HG03066 (cell line): ENCODE measurements around the gene RBM5.
"Not testable (repeated sequence)": the region's sequence is repeated elsewhere in the genome, so short reads cannot be mapped to it uniquely, and the experiment has no call there.

Source experiments
- ATAC-seq: cut with Tn5 transposase; IDR thresholded peaks from one replicate; pipeline ENCODE4 v1.9.1; 2021; ENCODE audit warnings: low read depth; ENCODE audit not compliant: unreplicated experiment

The RBM5 gene

DNA sequence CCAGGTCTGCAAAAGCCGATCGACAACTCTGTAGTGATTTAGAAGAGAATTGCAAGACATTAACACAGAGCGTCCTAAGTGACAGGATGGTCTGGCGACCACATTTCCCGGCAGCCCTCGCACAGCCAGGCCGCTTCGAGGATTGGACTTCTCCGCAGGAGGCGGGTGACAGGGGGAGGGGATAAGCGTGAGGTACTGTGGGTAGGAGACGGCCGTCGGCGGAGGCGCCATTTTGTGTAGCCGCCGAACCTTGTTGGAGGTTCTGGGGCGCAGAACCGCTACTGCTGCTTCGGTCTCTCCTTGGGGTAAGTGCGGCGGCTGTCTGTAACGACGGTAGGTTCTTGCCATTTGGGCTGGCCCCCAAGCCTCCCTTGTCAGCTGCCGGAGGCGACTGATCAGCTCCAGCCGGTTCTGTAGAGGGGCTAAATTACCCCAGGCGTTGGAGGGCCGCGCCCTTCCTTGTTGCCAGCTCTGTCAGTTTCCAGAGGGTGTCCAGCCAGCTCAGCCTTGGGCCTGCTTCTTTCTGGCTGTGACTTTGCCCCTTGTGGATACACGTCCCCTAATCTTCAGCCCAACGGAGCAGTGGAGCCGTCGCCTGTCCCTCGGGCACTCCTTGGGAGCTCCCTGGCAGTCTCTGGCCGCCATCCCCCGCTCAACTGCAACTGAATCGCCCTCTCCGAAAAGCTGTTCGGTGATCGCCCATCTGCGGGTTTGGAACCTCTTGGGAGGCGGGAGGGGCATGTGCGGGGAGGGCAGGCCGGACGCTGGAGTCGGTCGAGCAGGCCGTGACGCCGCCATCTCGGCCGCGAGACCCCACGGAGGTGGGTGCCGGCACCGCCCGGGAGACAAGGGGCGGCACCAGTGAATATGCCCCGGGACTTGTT lies at the start of gene RBM5:
TSS of gene RBM5 (plus strand) at position 195 of the 884 bp plus-strand sequence. CDS start 1,516 bp downstream, outside the sequence.
- peak; percentile 98 for ATAC-seq

DNA sequence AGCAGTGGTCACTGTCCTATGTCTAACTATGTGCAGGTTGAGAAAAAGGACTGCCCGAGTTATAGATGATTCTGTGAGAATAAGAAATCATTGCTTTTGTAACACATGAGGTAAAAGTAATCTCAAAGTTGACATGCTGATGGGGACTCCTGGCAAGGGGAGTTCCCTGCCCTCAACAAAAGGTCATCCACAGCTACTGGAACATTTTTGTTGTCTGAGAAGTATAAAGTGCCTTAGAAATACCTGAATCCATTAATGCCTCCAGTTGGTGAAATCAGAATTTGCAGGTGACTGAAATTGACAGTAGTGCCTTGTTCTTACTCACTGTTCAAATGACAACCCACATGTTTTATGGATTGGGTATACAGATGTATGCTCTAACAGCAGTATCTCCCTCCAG lies 43.7 kb upstream of the RBM5 start:
- no peak for ATAC-seq

DNA sequence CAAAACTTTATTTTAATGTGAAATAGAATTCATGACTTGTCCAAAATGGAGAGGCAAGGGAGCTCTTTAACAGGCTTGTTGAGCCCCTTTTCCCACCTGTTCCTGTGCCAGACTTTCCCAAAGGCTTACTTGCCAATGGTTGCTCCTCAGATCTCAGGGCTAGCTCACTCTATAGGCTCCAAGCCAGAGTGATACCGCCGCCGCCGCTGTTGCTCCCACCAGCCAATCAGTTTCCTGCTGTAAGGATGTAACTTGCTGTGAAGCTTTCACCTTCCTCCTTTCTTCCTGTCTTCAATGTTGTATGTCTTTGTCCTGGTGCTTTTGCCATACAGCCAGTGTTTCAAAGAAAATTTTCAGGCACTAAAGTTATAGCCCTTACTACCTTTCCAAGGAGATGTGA lies 41.3 kb upstream of the RBM5 start:
- ATAC-seq: no peak

DNA sequence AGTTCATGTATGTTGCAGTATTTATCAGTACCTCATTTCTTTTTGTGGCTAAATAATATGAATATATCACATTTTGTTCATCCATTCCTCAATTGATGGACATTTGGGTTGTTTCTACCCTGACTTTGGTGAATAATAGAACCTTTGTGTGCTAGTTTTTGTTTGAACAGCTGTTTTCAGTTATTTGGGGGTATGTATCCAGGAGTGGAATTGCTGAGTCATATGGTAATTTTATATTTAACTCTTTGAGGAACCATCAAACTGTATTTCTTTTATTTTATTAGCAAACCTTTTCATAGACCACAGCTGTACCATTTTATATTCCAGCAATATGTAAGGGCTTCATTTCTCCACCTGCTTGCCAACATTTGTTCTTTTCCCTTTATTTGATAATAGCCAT lies 38.4 kb upstream of the RBM5 start:
- no peak for ATAC-seq

DNA sequence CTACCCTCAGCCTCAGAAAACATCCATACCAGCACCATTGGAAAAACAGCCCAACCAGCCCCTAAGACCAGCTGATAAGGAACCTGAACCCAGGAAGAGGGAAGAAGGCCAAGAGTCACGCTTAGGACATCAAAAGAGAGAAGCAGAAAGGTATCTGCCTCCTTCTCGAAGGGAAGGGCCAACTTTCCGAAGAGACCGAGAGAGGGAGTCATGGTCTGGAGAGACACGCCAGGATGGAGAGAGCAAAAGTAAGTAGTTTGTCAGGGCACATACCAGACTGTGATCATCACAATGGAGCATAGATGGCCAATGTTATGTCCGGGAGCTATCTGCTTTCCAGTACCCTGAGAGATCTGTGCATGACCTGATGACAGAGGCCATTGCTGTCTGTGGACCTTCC lies 31.0 kb upstream of the RBM5 start:
- no peak for ATAC-seq

DNA sequence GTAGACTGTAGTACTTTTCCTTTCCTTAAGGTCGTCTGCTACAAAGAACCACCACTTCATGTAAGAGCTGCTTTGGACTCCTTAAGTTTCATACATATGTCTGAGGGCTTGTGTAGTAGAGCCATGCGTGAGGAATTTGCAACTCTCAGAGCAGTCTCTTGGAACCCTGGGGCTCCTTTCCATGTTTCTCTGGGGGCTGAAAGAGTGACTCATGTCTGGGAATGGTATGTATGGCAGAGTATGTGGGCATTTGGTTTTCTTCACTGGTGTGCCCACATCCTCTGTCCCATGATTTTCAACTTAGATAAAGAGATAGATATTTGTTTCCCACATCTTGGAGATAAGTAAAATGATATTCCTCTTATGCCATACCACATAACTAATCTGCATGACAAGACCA lies 20.6 kb upstream of the RBM5 start:
- no peak for ATAC-seq

DNA sequence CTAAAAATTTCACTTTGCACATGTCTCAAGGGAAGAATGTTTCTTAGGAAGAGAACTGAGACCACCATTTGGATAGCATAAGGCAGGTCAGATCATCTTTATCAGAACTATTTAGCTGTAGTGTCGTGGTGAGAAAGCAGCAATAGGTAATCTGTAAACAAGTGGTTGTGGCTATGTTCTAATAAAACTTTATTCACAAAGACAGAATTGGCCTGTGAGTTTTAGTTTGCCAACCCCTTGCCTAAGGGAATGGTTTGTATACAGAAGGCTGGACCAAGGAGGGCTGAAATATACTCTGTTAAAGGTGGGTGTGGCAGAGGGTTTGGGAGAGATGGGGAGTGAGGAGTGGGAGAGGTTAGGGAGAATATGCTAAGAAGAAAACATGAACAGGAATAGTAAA lies 10.6 kb upstream of the RBM5 start:
- no peak for ATAC-seq

DNA sequence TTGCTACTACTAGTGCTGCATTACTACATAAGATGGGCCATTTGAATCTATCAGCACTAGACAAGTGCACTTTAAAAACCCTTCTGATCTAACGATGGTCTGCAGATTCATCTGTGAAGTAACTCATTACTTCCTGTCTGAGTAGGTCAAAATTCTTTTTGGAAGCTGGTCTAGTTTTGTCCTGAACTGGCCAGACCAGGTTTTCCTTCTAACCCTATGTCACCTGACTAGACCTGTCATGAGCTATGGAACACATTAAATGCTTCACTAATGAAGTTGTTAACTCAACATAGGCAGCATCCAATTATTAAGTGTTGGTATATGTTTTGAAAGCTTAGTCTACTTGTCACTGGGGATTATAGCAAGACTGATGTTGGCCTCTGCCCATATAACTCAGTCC lies 10.1 kb upstream of the RBM5 start:
- no peak for ATAC-seq

DNA sequence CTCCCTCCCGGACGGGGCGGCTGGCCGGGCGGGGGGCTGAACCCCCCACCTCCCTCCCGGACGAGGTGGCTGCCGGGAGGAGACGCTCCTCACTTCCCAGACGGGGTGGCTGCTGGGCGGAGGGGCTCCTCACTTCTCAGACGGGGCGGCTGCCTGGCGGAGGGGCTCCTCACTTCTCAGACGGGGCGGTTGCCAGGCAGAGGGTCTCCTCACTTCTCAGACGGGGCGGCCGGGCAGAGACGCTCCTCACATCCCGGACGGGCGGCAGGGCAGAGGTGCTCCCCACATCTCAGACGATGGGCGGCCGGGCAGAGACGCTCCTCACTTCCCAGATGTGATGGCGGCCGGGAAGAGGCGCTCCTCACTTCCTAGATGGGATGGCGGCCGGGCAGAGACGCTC lies 3.8 kb upstream of the RBM5 start:
- ATAC-seq: not testable (repeated sequence)

DNA sequence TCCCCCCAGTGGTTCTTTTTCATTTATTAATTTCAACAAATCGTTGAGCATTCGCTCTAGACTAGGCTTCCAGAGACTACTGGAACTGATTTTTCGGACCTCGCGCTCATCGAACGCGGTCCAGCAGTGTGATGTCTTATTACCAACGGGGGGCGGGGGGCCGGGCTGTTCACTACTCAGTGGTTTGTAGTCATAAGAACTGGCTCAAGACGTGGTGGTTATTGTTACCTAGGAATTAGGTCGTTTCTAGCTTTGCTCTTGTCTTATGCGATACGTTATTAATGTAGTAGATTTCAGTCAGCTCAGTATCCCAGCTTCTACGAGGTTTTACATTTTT lies 858 bp downstream of the RBM5 start:
- ATAC-seq: peak; percentile 4

DNA sequence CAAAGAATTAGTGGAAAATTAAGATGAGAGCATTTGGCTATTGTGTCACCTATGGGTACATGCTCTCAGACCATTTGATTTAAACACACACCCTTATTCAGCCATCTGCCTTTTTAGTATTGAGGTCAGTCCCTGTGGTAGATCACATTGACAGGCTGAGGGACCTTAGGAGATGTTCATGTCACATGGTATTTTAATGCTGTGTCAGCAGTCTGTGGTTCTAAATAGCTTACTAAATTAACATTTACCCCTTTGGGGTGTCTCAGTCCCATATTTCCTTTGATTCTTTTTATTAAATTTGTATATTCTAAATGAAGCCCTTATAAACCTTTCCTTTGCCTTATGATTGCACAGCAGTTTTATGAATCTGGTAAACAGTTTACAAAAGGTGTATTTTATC lies 2.3 kb downstream of the RBM5 start:
- no peak for ATAC-seq

DNA sequence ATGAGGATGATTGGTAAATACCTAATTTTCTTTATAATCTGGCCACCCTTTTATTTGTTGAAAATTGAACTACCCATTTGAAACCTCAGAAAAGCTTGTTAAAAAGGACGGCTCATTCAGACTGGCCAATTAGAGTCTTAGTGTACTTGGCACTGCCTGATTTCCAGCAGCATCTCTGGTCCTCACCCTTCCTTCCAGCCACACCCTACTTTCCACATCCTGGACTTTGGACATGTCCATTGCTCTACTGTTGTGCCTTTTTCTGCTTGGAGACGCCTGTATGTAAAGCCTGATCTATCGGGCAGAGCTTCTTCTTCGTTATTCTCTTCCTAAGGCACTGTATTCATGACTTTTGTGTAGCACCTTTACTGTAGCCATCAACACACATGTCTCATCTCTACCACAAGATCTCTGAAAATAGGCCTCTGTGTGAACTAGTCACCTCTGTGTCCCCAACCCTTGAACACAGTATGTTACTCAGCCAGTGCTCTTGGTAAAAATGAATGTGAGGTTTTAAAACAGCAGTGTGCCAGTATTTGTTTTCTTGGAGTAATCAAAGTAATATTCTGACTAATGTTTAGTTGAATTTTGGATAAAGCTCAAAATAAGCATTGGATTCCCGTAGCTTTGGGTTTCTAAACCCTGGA lies 6.8 kb downstream of the RBM5 start:
- no peak for ATAC-seq

DNA sequence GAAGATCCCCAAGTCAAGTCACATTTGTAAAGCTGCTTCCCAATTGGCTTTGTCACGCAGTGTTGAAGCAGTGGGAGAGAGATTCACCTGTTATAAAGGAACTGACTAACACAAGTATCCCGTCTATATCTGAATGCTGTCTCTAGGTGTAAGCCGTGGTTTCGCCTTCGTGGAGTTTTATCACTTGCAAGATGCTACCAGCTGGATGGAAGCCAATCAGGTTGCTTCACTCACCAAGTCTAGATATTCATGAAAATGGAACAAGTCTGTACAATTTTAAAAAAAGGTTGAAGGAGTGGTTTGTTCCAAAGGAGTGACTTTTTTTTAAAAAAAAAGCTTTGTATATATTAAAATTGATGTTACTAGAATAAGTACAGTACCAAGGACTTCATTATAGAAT lies 11.7 kb downstream of the RBM5 start:
- ATAC-seq: no peak

DNA sequence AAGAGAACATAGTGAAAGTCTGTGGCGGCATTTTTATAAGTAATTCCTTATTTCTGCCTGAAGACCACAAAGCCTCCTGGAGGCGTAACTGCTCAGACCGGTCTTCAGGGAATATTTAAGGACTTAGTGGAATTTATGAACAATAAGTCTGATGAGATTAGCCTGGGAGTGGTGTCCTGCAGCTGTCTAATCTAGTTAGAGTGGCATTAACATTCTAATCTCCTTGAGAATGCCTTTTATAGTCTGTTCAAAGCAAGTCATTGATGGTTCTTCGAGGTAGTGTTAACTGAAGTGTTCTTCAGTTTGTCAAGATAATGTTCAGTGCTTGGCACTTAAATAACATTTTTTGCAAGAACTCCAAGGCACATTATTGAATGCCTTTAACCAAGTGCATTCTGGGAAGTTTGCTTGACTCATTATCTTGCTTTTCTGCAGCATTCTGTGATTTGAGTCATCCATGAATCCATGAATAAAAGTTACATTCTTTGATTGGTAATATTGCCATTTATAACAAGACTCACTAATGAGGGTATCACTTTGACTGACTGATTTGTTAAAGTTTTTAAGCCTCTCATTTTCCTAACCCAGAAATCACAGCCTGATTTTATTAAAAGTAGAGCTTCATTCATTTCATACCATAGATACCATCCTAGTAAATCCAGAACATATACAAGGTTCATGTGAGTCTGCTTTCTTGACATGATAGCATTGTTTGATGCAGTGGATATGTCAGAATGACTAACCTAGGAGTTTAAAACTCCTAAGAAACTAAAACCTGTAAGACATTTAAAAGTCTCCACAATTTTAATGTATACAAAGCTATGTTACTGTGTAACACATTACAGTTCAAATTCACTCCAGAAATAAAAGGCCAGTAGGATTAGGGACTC lies 12.5 kb downstream of the RBM5 start:
- no peak for ATAC-seq

DNA sequence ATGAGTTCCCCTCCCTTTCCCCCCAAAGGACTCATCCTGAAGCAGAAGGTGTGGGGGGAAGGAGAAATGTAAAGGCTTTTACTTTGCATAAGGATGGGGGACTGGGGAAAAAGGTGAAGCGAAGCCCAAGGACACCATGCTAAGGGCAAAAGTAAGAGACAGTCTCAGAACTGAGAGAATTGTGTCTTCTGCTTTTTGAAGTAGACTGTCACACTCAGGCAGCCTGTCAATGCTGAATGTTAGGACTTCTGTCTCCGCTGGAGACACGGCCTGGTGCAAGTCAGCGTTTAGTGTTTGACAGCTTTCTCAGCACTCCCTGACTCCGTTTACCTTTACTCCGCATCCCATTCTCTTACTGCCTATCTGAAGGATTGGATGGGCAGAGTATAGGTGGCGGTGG lies 13.8 kb downstream of the RBM5 start:
- no peak for ATAC-seq

DNA sequence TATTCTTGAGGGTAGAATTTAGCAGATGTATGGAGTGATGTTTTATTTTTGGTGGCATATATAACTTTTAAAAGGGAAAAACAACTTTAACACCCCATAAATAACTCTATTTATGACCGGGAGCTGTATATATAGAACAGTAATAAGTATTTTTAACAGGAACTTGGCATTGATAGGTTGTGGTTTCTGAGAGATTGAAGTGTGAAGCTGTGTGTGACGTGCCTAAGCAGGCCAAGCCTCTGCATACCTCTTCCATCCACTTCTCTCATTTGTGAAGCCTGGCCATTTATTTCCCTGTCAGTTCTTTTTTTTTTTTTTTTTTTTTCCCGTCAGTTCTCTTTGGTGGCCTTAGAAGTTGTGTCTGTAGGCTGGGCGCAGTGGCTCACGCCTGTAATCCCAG lies 23.0 kb downstream of the RBM5 start:
- no peak for ATAC-seq

DNA sequence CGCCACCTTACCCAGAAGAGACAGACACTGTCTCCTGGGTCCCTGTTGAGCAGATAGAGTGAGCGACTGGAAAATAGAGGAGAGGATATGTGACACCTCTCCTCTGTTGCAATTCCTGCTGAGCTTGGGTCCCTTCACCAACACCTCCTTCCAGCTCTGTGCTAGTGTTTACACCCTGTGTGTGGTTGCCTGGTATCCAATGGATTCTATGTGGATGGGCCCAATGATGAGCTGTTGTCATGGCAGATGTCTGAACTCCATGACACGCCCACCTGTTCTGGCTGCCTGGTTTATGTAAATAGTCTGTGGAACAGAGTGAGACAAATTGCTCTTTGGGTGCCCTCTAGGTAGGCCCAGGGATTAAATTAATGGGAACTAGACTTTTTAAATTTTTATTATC lies 23.7 kb downstream of the RBM5 start:
- ATAC-seq: no peak

DNA sequence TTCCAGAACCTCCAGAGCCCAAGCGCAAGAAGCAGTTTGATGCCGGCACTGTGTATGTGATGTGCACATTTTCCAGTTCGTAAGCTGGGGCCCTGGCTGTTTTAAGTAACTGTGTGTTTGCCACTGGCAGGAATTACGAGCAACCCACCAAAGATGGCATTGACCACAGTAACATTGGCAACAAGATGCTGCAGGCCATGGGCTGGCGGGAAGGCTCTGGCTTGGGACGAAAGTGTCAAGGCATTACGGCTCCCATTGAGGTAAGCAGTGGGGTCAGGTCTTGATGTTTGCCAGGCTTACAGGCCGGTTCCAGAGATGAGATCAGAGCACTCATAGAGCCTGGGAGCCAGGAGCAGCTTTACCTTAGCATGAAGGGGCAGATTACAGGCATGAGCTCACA lies 28.4 kb downstream of the RBM5 start:
- no peak for ATAC-seq

DNA sequence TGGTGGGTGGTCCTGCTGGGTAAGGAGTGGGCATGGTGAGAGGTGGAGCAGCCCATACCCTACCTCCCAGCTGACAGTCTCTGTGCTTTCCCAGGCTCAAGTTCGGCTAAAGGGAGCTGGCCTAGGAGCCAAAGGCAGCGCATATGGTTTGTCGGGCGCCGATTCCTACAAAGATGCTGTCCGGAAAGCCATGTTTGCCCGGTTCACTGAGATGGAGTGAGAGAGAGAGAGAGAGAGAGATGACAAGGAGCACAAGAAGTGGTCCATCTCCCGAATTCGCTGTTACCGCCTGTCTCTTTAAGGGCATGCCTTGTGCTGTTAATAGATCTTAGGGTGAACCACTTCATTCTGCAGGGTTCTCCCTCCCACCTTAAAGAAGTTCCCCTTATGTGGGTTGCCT lies 29.5 kb downstream of the RBM5 start:
- no peak for ATAC-seq

DNA sequence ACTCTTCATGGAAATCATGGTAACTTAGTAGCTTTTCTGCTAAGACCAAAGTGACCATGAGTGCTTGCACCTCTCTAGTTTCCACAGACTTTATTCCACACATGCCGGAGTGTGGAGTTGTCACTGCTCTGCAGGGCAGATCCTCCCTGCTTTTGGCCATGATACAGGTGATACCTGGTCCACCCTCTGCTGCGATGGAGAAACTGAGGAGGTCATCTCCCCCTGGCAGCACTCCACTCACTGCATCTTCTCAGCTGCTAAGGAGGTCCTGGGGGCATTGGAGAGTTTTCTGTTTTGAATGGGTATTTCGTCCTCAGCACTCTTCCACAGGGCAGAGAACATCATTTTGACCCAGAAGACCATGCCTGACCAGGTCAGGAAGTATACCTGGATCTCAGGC lies 31.1 kb downstream of the RBM5 start:
- no peak for ATAC-seq

DNA sequence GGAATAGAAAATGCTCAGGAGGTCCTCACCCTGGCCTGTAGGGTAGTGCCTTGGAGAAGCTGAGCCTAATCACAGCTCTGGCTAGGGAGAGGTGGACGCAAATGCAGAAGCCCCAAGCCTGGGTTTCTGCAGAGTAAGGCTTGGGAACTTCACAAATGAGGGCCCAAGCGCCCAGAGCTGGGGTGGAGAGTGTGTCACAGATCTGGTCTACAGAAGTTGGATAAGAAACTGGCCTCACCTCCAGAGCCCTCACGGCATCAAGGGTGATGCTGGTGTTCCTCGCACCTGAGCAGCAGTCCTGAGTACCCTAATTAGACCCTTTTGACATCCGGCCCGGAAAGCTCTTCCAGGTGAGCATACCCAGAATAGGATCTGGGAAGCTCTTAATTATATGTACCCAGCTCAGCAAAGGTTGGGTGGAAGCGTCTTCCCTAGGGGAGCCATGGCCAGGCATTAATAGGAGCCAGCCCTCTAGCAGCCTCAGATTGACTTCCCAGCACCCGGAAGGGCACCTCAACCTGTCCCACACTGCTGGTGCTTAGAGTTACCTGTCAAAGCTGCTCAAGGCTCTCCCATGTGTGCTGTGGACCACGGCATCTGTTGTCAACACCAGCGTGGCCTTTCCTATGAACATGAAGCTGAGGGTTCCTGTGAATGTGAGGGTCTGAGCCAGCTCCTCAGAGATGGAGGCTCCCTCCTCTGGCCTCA lies 31.8 kb downstream of the RBM5 start:
- no peak for ATAC-seq
